ENCODE data around the gene TST.

DNA sequence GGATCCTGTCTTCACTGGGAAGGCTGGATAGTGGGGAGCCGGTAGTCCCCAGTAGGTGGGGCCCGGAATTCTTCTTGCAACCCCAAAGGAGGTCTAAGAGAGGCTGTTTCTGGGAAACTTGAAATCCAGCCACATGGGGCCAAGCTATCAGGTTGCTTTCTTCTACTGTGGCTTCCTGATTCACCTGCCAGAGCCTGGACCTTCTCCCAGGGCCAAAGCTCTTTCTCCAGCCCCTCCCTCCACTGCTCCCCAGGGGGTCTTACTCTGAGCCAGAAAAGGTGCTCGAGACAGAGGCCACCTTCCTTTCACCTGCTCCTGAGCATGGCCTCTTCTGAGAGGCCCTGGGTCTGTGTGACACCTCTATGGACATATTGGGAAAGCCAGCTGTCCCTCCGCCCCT is 9.1 kb downstream of the TST start:
- no peak for TF ChIP-seq EZH2phosphoT487 (IDR thresholded peaks at IDR 0.05; ENCODE audit: low read length)
- TF ChIP-seq, protein P1, sequence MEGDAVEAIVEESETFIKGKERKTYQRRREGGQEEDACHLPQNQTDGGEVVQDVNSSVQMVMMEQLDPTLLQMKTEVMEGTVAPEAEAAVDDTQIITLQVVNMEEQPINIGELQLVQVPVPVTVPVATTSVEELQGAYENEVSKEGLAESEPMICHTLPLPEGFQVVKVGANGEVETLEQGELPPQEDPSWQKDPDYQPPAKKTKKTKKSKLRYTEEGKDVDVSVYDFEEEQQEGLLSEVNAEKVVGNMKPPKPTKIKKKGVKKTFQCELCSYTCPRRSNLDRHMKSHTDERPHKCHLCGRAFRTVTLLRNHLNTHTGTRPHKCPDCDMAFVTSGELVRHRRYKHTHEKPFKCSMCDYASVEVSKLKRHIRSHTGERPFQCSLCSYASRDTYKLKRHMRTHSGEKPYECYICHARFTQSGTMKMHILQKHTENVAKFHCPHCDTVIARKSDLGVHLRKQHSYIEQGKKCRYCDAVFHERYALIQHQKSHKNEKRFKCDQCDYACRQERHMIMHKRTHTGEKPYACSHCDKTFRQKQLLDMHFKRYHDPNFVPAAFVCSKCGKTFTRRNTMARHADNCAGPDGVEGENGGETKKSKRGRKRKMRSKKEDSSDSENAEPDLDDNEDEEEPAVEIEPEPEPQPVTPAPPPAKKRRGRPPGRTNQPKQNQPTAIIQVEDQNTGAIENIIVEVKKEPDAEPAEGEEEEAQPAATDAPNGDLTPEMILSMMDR (IDR thresholded peaks at IDR 0.05; ENCODE audit: low read length) = no peak
